IMR-90 (cell line): ENCODE measurements around the gene PSME2. TPM values are rescaled to one million over a fixed set of nuclear protein-coding genes. Genes with fewer than 3 reads are reported as not detected.
A peak's percentile ranks its signal among the peaks of the same experiment; 100 is the strongest.

Source experiments
- ATAC-seq: fragments of 200-7000 bp; cut with Tn5 transposase; 2 replicates; pipeline ENCODE4 v1.9.1; 2020; ENCODE audit warnings: low read depth, mild to moderate bottlenecking, moderate library complexity
- BruUV-seq: library from RNA; stranded (reverse); fragments of 400-500 nt; replicated peaks from 2 replicates; lab custom pipeline; 2021; lab: Mats Ljungman, UMichigan
- CTCF ChIA-PET: fragments of 300-600 bp; formaldehyde crosslinking; extraction: SDS; loops from one replicate; lab custom pipeline; 2021; ENCODE audit warnings: antibody characterized with exemption; lab: Yijun Ruan, JAX
- POLR2A ChIA-PET: fragments of 300-600 bp; sonication (Branson Sonifier 250); formaldehyde crosslinking; loops from one replicate; lab custom pipeline; 2022; ENCODE audit warnings: antibody characterized with exemption; ENCODE audit not compliant: unreplicated experiment; lab: Charles Lee
- DNase-seq: peaks from one replicate; pipeline ENCODE4 v3.0.0; 2013
- H2AFZ ChIP-seq: replicated peaks from 2 replicates; pipeline ENCODE3; 2013; ENCODE audit warnings: low read length, mild to moderate bottlenecking; ENCODE audit not compliant: poor library complexity
- H2AK5ac ChIP-seq: 2 replicates; pipeline ENCODE4 v1.6.1; 2013; ENCODE audit warnings: low read depth, low read length, inconsistent platforms
- H2AK9ac ChIP-seq: replicated peaks from 2 replicates; pipeline ENCODE3; 2013; ENCODE audit warnings: mild to moderate bottlenecking, low read depth, low read length, moderate library complexity; ENCODE audit not compliant: poor library complexity
- H2BK120ac ChIP-seq: 2 replicates; pipeline ENCODE4 v1.6.1; 2013; ENCODE audit warnings: low read depth, low read length, inconsistent platforms
- H2BK15ac ChIP-seq: 3 replicates; pipeline ENCODE4 v1.6.1; 2013; ENCODE audit warnings: low read depth, low read length, inconsistent platforms
- H2BK20ac ChIP-seq: 2 replicates; pipeline ENCODE4 v1.6.1; 2013; ENCODE audit warnings: low read depth, mild to moderate bottlenecking, inconsistent platforms, low read length, moderate library complexity
- H2BK5ac ChIP-seq: 2 replicates; pipeline ENCODE4 v1.6.1; 2013; ENCODE audit warnings: mild to moderate bottlenecking, low read depth, low read length, inconsistent platforms; ENCODE audit not compliant: poor library complexity, severe bottlenecking
- H3K14ac ChIP-seq: replicated peaks from 2 replicates; pipeline ENCODE4 v1.6.1; 2013; ENCODE audit warnings: low read depth, low read length, inconsistent platforms
- H3K18ac ChIP-seq: 2 replicates; pipeline ENCODE4 v1.6.1; 2013; ENCODE audit warnings: low read depth, low read length, control low read depth
- H3K23ac ChIP-seq: 2 replicates; pipeline ENCODE4 v1.6.1; 2013; ENCODE audit warnings: low read depth, low read length, inconsistent platforms
- H3K27ac ChIP-seq: 2 replicates; pipeline ENCODE4 v1.5.1; 2013; ENCODE audit warnings: mild to moderate bottlenecking, control low read depth, low read length; ENCODE audit not compliant: insufficient read depth
- H3K27me3 ChIP-seq: 2 replicates; pipeline ENCODE4 v1.6.1; 2013; ENCODE audit warnings: low read length; ENCODE audit not compliant: control insufficient read depth, insufficient read depth
- H3K36me3 ChIP-seq: 2 replicates; pipeline ENCODE4 v1.6.1; 2013; ENCODE audit warnings: low read length, mixed read lengths; ENCODE audit not compliant: control insufficient read depth, insufficient read depth
- H3K4ac ChIP-seq: 2 replicates; pipeline ENCODE4 v1.6.1; 2013; ENCODE audit warnings: low read depth, low read length, inconsistent platforms
- H3K4me1 ChIP-seq: 2 replicates; pipeline ENCODE4 v1.6.1; 2013; ENCODE audit warnings: low read length, mixed read lengths; ENCODE audit not compliant: control insufficient read depth, insufficient read depth
- H3K4me2 ChIP-seq: 2 replicates; pipeline ENCODE4 v1.6.1; 2013; ENCODE audit warnings: low read depth, mild to moderate bottlenecking, control low read depth, low read length, moderate library complexity
- H3K4me3 ChIP-seq: 2 replicates; pipeline ENCODE4 v1.5.1; 2013; ENCODE audit warnings: low read depth, mild to moderate bottlenecking, control low read depth, low read length, moderate library complexity; ENCODE audit not compliant: insufficient read depth
- H3K56ac ChIP-seq: 2 replicates; pipeline ENCODE4 v1.6.1; 2013; ENCODE audit warnings: low read length, inconsistent platforms; ENCODE audit not compliant: insufficient read depth; ENCODE audit errors: extremely low read depth
- H3K79me1 ChIP-seq, 2 experiments: 2 replicates each; pipeline ENCODE4 v1.6.1; 2013; ENCODE audit warnings: low read length in 2 of 2, inconsistent platforms in 1 of 2, low read depth in 1 of 2
- H3K9ac ChIP-seq: 2 replicates; pipeline ENCODE4 v1.6.1; 2013; ENCODE audit warnings: low read depth, low read length, control low read depth
- H3K9me1 ChIP-seq: 2 replicates; pipeline ENCODE4 v1.6.1; 2013; ENCODE audit warnings: low read length, inconsistent platforms; ENCODE audit not compliant: insufficient read depth
- H3K9me3 ChIP-seq: 2 replicates; pipeline ENCODE4 v1.6.1; 2013; ENCODE audit warnings: low read length; ENCODE audit not compliant: control insufficient read depth, insufficient read depth
- H4K20me1 ChIP-seq: 2 replicates; pipeline ENCODE4 v1.6.1; 2013; ENCODE audit warnings: low read length, inconsistent platforms; ENCODE audit not compliant: insufficient read depth
- H4K5ac ChIP-seq: 2 replicates; pipeline ENCODE4 v1.6.1; 2013; ENCODE audit warnings: mild to moderate bottlenecking, low read depth, low read length, control low read depth
- H4K8ac ChIP-seq, 2 experiments: 2 replicates each; pipeline ENCODE4 v1.6.1; 2013; ENCODE audit warnings: low read depth in 2 of 2, low read length in 2 of 2, control low read depth in 1 of 2, inconsistent platforms in 1 of 2
- H4K91ac ChIP-seq: 2 replicates; pipeline ENCODE4 v1.6.1; 2013; ENCODE audit warnings: low read depth, low read length, inconsistent platforms; ENCODE audit not compliant: insufficient read depth
- BHLHE40 ChIP-seq: fragments of 150-350 bp; IDR thresholded peaks from 2 replicates; pipeline ENCODE4 v1.6.1; 2016; ENCODE audit warnings: mild to moderate bottlenecking, low read depth, low read length
- CEBPB ChIP-seq: IDR thresholded peaks from 2 replicates; pipeline ENCODE4 v1.6.1; 2012; ENCODE audit warnings: low read depth, low read length, improper control_type of control experiment
- CTCF ChIP-seq: conservative IDR thresholded peaks from 2 replicates; pipeline ENCODE4 v1.5.1; 2012; ENCODE audit warnings: mild to moderate bottlenecking, low read depth, low read length, improper control_type of control experiment
- FOS ChIP-seq: fragments of 150-350 bp; IDR thresholded peaks from 2 replicates; pipeline ENCODE4 v1.6.1; 2016; ENCODE audit warnings: low read depth, low read length
- MAFK ChIP-seq: IDR thresholded peaks from 2 replicates; pipeline ENCODE4 v1.6.1; 2012; ENCODE audit warnings: low read depth, low read length, improper control_type of control experiment
- MAZ ChIP-seq: IDR thresholded peaks from 2 replicates; pipeline ENCODE4 v1.6.1; 2012; ENCODE audit warnings: low read depth, mild to moderate bottlenecking, low read length, improper control_type of control experiment, moderate library complexity, borderline replicate concordance
- NFE2L2 ChIP-seq: fragments of 150-350 bp; IDR thresholded peaks from 2 replicates; pipeline ENCODE4 v1.6.1; 2016; ENCODE audit warnings: low read depth, mild to moderate bottlenecking, low read length
- RAD21 ChIP-seq: IDR thresholded peaks from 2 replicates; pipeline ENCODE4 v1.6.1; 2012; ENCODE audit warnings: low read length, improper control_type of control experiment
- RCOR1 ChIP-seq: IDR thresholded peaks from 2 replicates; pipeline ENCODE4 v1.6.1; 2012; ENCODE audit warnings: mild to moderate bottlenecking, low read length, improper control_type of control experiment; ENCODE audit not compliant: insufficient replicate concordance
- SMC3 ChIP-seq: fragments of 150-350 bp; IDR thresholded peaks from 2 replicates; pipeline ENCODE4 v1.6.1; 2016; ENCODE audit warnings: low read depth, mild to moderate bottlenecking, antibody characterized with exemption, low read length, moderate library complexity
- USF2 ChIP-seq: fragments of 150-350 bp; IDR thresholded peaks from 2 replicates; pipeline ENCODE4 v1.6.1; 2017; ENCODE audit warnings: mild to moderate bottlenecking, antibody characterized with exemption, low read length, low read depth
- WGBS, 2 experiments: methylation state at CpG; one replicate each; pipeline versions ENCODE4 v1.1.5 to v1.1.7; 2013; ENCODE audit warnings: missing lambda C conversion rate in 2 of 2; ENCODE audit not compliant: insufficient read length in 1 of 2; ENCODE audit errors: extremely low coverage in 2 of 2; 5-methylcytosine and 5-hydroxymethylcytosine counted together
- dilution Hi-C: fragments of 300-500 bp; cut with HindIII; formaldehyde crosslinking; loops from one replicate; pipeline ENCODE4 v1.14.3; 2018; ENCODE audit warnings: low sequenced_read_pairs; ENCODE audit not compliant: unreplicated experiment
- in situ Hi-C: fragments of 300-500 bp; cut with MboI; formaldehyde crosslinking; loops from 3 replicates; pipeline ENCODE4 v1.14.3; 2019; ENCODE audit warnings: low sequenced_read_pairs, inconsistent platforms, mixed read lengths
- intact Hi-C: fragments of 100-400 bp; cut with micrococcal nuclease; formaldehyde crosslinking; loops from 2 replicates; pipeline ENCODE4 v1.10.0; 2022
- polyA plus RNA-seq, 3 experiments: library from polyadenylated mRNA; depleted of rRNA; stranded (reverse); fragments of >200 nt; gene quantifications; 2 replicates each; pipeline ENCODE4 v1.2.3, GENCODE V29; 2012; ENCODE audit warnings: low replicate concordance in 1 of 3
- total RNA-seq: library from RNA; depleted of rRNA; stranded (reverse); fragments of >200 nt; gene quantifications from 2 replicates; pipeline ENCODE4 v1.2.3, GENCODE V29; 2012

Gene PSME2
- total and polyA plus RNA-seq, 2 of the 4 experiments (the other 2 are of a cell fraction), result 104 to 141 TPM

GRCh38 chr14:24189460-24189859, 43.0 kb upstream of the PSME2 start:
- CTCF ChIA-PET, result interaction anchor here (1.0 to 1.3 kb wide), 2 partner anchors 28 to 108 kb away, joined by 3 to 4 read pairs; partner anchors contain the start of gene IRF9
- Histone ChIP-seq H2BK5ac (no peak overlapping the region), H2BK15ac (no peak overlapping the region), H4K8ac (peak overlapping the region; percentile 6 to 89; a peak in 2 of 4 replicates), H3K36me3 (peaks cover 46% of the 10 kb centered on the region), H3K18ac (no peak overlapping the region), H3K9ac (no peak overlapping the region), H3K27ac (no peak overlapping the region), H2AK9ac (no peak overlapping the region), H2AFZ (no peak overlapping the region), H4K91ac (no peak overlapping the region), H2AK5ac (no peak overlapping the region), H3K56ac (no peak overlapping the region), H3K79me1 (peaks cover 28 to 74% of the 10 kb centered on the region in 2 experiments), H3K27me3 (no peaks in the 10 kb centered on the region), H3K9me1 (peaks cover 18% of the 10 kb centered on the region), H4K20me1 (no peaks in the 10 kb centered on the region), H3K23ac (no peak overlapping the region), H3K14ac (no peak overlapping the region), H3K4me1 (peaks cover 5% of the 10 kb centered on the region), H2BK120ac (no peak overlapping the region), H3K9me3 (no peaks in the 10 kb centered on the region), H3K4me2 (no peak overlapping the region), H4K5ac (no peak overlapping the region), H3K4me3 (no peak overlapping the region), H3K4ac (no peak overlapping the region), H2BK20ac (no peak overlapping the region)
- WGBS, 2 experiments, result no CpG with 5 or more reads among the region's 9 CpGs
- POLR2A ChIA-PET, result interaction anchor here (0.6 kb wide), 1 partner anchor 9 kb away, joined by 3 read pairs; no protein-coding TSS in a partner anchor
- BruUV-seq, result no TSS peak
- intact Hi-C loops (no loop called here), dilution Hi-C loops (no loop called here), in situ Hi-C loops (no loop called here)
- no peak for TF ChIP-seq SMC3
- no peak for TF ChIP-seq USF2
- no peak for TF ChIP-seq NFE2L2
- no peak for TF ChIP-seq CTCF
- TF ChIP-seq RAD21, result no peak
- no peak for TF ChIP-seq RCOR1
- no peak for TF ChIP-seq MAZ
- no peak for TF ChIP-seq CEBPB
- TF ChIP-seq BHLHE40, result no peak
- TF ChIP-seq MAFK, result no peak
- TF ChIP-seq FOS, result no peak
- DNase-seq (no peak), ATAC-seq (no peak)
